ENCODE data around the gene GSTM3. TPM values are rescaled to one million over a fixed set of nuclear protein-coding genes. Genes with fewer than 3 reads are reported as not detected.

The GSTM3 gene
- total and polyA plus RNA-seq, 9 of the 15 experiments (the other 6 are each of a cell fraction or from before 2014, with no cell fraction given) = 3.9 to 24.5 (median 9.4) TPM

DNA sequence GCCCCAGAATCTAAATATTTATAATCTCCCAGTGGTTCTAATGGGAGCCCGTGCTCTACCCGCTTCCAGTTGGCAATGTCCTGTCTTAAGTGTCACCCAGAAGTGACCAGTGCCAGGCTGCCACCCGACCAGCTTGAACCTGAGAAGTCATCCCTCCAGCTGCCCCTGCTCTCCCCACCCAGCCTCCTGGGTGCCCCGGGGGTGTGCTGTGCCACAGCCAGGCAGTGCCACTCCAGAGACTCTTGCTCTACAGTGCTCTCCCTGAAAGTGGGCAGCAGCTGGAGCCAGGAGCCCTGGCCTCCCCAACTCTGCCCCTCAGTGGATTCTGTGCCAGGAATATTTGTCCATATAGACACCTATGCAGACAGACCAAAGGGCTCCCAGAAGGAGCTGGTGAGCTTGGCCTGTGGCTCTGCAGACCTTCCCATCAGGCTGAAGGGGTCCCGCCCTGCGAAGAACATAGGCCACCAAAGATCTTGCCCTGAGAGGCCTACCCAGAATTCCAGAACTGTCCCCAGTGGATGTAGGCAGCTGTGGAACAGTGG is 31.9 kb upstream of the GSTM3 start:
- Histone ChIP-seq H4K20me1 (replicated peaks; ENCODE audit: control insufficient read depth, insufficient read depth, low read length) (no peaks in the 10 kb centered on the region), H3K4me3 (no peak overlapping the region), H3K9ac (ENCODE audit: insufficient read depth in 1 of 2, low read depth in 2 of 2, low read length in 2 of 2) (0 out of 4 replicates have a peak overlapping the region, but pooled peaks of 1 of the 2 experiments have one; percentile 16), H3K27me3 (ENCODE audit: control insufficient read depth in 2 of 2, insufficient read depth in 2 of 2, low read length in 2 of 2) (peaks cover 4 to 29% of the 10 kb centered on the region in 2 experiments), H3K4me1 (replicated peaks in 1 of 2; ENCODE audit: control insufficient read depth in 2 of 2, insufficient read depth in 2 of 2, low read length in 2 of 2) (peaks cover 11 to 12% of the 10 kb centered on the region in 2 experiments; a peak in 3 of 5 replicates), H3K27ac (ENCODE audit: extremely low read depth, low read depth, low read length) (no peak overlapping the region), H3K36me3 (ENCODE audit: control insufficient read depth, insufficient read depth, low read length) (no peaks in the 10 kb centered on the region), H3K9me3 (replicated peaks; ENCODE audit: control insufficient read depth, insufficient read depth, low read depth, low read length) (no peaks in the 10 kb centered on the region), H3K79me2 (ENCODE audit: control insufficient read depth, insufficient read depth, low read length) (no peaks in the 10 kb centered on the region), H2AFZ (ENCODE audit: low read depth, low read length) (peak overlapping the region; percentile 66; the same call in 1 of the 2 replicates), H3K9me1 (ENCODE audit: control insufficient read depth, insufficient read depth, low read length) (no peaks in the 10 kb centered on the region), H3K4me2 (ENCODE audit: insufficient read depth, low read length) (no peak overlapping the region)
- DNase-seq (ENCODE audit: extremely low read depth in 1 of 4, low spot score in 3 of 4) (no peak), ATAC-seq (no peak), FAIRE-seq (no peak)
- no peak for TF ChIP-seq ZNF311 (CRISPR knock-in tag; IDR thresholded peaks at IDR 0.05)
- no peak for TF ChIP-seq ARID1B (IDR thresholded peaks at IDR 0.05)
- TF ChIP-seq, protein P1, sequence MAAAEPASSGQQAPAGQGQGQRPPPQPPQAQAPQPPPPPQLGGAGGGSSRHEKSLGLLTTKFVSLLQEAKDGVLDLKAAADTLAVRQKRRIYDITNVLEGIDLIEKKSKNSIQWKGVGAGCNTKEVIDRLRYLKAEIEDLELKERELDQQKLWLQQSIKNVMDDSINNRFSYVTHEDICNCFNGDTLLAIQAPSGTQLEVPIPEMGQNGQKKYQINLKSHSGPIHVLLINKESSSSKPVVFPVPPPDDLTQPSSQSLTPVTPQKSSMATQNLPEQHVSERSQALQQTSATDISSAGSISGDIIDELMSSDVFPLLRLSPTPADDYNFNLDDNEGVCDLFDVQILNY (CRISPR knock-in tag; IDR thresholded peaks at IDR 0.05) = no peak
- no peak for TF ChIP-seq ILK (tag; IDR thresholded peaks at IDR 0.05; ENCODE audit: borderline replicate concordance, low read depth)
- TF ChIP-seq ZFPM2 (CRISPR knock-in tag; IDR thresholded peaks at IDR 0.05) = no peak
- no peak for TF ChIP-seq CREBBP (IDR thresholded peaks at IDR 0.05; ENCODE audit: low read depth, low read length)
- TF ChIP-seq HINFP (tag; conservative IDR thresholded peaks at IDR 0.05; ENCODE audit: low read depth) = no peak
- no peak for TF ChIP-seq SUPT5H (IDR thresholded peaks at IDR 0.05)
- TF ChIP-seq ZZZ3 (IDR thresholded peaks at IDR 0.05) = no peak
- intact Hi-C loops (cut with micrococcal nuclease) = loop anchor here (1.0 kb wide), 3 partner anchors 54 to 226 kb away; no protein-coding TSS in a partner anchor
- CTCF ChIA-PET (ENCODE audit: low intra/inter-chr PET ratio) = interaction anchor here (0.9 to 5.2 kb wide), 4 partner anchors 123 to 274 kb away, joined by 4 to 77 read pairs (median 21); no protein-coding TSS in a partner anchor
- 57% methylated on average over 6 of the region's 6 CpGs for WGBS (ENCODE audit: insufficient coverage, low coverage, missing lambda C conversion rate)
- in situ Hi-C loops (cut with MboI) = loop anchor here (5.0 kb wide), 1 partner anchor 130 kb away; no protein-coding TSS in a partner anchor
- POLR2A ChIA-PET = interaction anchor here (0.5 to 10.2 kb wide), 4 partner anchors 207 to 233 kb away, joined by 3 to 99 read pairs (median 4); partner anchors contain the start of genes AHCYL1 and GNAI3
- BruUV-seq (replicated peaks) = no TSS peak
